Cardiac septum (tissue), 1 donor: Measurements from ENCODE around the gene CCNL2. TPM values are rescaled to one million over a fixed set of nuclear protein-coding genes. Genes with fewer than 3 reads are reported as not detected.
A peak's percentile ranks its signal among the peaks of the same experiment; 100 is the strongest.
"Not testable (repeated sequence)": the region's sequence is repeated elsewhere in the genome, so short reads cannot be mapped to it uniquely, and the experiment has no call there.

ENCODE experiments used
- DNase-seq: peaks from one replicate; pipeline ENCODE4 v3.0.0-alpha.2; 2020; ENCODE audit warnings: low spot score
- intact Hi-C: fragments of 100-400 bp; cut with DNase I; formaldehyde crosslinking; loops from one replicate; pipeline ENCODE4 v1.14.0; 2022
- total RNA-seq: library from RNA; stranded (reverse); fragmentation: NEBNext Ultra II Directional; extraction: Animal tissue kit (Norgen Biotek cat#: 25700); gene quantifications from one replicate; pipeline ENCODE4 v1.2.1, GENCODE V29; 2021
- donor health status: DM: no; HTN: no; CAD: no.

The CCNL2 gene
- total RNA-seq, 1 donor from 2014 or later: 78.6 TPM

DNA sequence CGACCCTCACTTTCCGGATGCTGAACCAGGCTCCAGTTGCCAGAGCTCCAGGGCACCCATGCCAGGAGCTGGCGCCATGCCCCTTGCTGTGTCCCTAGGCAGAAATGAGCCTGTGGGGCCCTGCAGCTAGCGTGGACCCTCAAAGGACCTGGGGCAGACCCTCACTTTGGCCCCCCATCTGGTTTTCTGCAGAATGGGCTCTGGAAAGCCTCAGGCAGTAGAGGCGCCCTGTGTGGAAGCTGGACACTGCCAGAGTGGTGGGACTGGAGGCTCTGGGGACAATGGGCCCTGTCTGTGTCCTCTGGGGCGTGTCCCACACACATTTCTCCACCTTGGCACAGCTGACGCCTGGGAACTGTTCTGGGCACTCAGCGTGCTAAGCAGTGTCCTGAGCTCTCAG is 17.8 kb downstream of the CCNL2 start:
- intact Hi-C loops: no loop called here

DNA sequence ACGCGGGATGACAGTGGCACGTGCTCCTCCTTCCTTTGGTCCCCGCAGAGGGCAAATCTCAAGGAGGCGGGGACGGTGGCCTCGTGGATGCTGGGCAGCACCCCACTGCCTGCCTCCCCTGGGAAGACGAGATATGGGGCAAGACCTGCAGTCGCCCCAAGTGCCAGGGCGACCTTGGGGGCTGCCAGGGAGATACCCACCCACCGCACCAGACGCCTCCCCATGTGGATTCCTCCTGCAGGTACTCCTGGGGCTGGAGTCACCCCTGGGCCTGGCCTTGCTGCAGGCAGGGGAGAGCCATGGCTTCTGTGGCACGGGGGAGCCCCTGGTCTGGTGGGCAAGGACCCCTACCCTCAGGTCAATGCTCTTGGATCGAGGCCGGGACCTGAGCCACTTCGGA is 18.3 kb downstream of the CCNL2 start:
- intact Hi-C loops: no loop called here
- no peak for DNase-seq

More for the DNA sequence above, 17.8 kb downstream of the CCNL2 start:
- DNase-seq: no peak

DNA sequence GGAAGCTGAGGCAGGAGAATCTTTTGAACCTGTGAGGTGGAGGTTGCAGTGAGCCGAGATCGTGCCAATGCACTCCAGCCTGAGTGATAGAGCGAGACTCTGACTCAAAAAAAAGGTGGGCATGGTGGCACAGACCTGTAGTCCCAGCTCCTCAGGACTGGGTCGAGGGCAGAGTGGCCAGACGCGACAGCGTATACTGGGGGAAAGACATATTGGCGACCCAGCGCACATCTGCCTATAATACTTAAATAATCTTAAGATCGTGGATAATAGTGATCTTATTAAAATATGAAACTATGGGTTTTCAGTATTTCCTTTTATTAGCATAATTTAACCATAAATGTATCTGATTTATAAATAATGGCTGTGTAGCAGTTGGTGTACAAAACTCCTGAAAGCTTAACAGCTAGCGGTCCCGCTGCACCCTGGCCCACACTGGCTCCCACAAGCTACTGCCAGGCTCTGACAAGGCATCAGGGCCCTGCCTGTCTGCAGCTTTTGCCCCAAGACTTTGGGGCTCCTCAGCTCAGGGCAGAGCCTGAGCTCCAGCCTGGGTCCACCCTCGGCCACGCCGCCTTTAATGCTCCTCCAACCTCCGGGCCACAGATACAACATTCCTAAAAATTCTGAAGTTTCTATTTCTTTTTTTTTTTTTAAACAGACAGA is 21.5 kb downstream of the CCNL2 start:
- DNase-seq: no peak
- intact Hi-C loops: no loop called here

DNA sequence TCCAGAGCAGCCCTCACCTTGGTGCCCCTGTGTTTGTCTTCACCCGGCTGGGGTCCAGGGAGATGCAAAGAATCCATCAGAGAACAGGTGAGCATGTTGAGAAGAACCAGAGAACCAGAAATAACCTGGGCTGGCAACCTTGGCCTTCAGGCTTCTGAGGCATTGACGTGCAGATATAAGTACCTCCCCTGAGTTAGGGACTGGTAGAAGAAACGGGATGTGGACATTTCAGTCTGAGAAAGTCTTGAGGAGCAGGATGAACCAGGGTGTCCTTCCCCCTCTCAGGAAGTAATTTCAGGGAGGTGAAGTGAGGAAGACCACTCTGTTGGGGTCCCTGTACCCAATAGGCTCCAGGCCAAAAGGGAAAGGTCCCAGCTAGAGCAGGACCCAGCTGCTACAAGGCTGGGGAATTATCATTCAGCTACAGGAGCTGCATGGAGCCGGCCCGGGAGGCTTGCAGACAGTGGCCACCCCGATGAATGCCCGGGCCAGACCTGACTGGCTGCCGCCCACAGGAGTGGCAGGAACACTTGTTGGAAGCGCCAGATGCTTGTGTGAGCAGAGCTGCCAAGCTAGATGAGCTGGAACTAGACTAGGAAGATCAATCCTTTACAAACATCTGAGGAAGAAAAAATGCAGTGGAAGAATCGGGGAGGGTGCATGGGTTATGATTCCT is 22.4 kb downstream of the CCNL2 start:
- DNase-seq: no peak
- intact Hi-C loops: no loop called here

DNA sequence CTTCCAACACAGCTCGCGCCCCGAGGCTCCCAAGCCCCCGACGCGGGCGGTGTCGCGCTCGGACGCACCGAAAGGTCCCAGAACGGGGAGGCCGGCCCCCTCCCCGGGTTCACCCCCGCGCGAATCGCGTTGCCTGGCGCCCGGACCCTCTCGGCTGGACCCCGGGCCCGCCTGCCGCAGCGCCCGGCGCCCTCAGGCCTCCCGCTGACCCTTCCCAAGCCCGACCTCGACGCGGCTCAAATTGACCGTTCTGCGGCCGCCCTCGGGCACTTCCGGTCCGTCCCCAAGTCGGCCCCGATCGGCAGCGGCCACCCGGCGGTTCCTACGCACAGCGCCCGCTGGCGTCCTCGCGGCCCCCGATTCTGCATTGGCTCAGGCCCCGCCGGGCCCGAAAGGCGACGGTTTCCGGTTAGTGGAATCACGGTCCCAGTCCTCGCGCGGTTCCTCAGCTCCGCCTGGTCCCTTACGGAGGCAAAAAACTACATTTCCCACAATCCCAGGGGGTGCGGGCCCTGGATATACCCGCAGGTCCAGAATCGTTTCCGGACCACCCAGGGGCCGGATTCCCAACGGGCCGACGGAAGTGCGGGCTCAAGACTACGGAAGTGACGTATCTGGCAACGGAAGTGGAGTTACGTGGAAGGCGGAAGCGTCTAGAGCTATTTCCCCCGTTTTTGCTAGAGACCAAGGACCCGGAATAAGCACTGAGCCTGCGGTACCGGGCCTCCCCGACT is 24.0 kb downstream of the CCNL2 start, which contains the start of gene AURKAIP1:
Gene AURKAIP1 (minus strand): TSS at position 279 of the 734 bp plus-strand sequence. CDS start 451 bp downstream, outside the sequence.
- intact Hi-C loops: loop anchor here (2.0 to 5.0 kb wide), 3 partner anchors 26 to 253 kb away; partner anchors contain the start of genes DVL1 and MRPL20
- DNase-seq: peak; percentile 98

DNA sequence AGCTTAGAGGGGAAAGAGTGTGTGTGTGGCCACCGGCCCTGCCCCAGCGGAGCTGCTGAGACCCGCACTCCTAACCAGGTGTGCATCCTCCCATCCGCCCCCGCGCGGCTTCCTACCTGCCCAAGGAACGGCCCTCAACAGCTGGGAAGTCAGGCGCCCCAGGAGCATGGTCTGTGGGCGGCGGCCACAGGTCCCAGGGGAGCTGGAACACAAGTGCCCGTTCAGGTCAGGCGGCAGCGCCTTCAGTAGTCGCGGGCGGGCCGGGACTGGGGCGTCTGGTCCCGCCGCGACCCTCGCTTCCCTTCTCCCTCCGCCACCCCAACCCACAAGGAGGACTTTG is 24.6 kb downstream of the CCNL2 start:
- intact Hi-C loops: loop anchor here (2.0 to 5.0 kb wide), 3 partner anchors 26 to 252 kb away; partner anchors contain the start of genes DVL1 and MRPL20
- DNase-seq: no peak

DNA sequence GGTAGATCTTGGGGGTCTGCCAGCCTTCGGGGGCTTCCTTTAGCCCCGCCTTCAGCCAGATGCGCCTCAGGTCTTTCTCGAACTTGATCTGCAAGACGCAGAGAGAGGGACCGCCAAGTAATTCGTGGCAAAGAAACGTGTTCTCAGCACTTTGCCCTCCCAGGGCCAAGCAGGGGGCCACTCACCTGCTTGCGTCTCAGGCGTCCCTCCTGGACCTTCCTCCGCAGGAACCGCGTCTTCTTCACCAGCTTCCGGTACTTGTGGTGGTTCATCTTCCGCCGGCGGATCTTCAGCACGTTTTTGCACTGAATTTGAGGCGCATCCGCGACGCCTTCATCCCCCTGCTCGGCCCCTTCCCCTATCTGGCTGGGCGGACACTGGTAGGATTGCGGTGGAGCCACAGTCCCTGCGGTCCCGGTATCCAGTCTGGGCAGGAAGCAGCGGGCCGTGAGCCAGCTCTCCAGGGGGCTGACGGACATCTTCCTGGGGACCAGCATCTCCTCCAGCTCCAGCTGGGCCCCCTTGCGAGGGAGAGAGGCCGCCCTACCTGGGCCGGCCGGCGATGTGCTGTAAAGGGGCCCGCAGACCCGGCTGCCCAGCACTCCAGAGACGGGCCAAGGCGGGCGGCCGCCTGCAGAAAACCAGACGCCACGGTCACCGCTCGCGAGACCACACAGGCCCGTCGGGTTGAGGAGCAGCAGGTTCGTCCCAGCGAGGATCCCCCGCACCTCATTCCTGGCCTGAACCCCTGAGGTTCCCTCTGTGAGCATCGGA is 25.1 kb downstream of the CCNL2 start:
- intact Hi-C loops: loop anchor here (2.0 to 5.0 kb wide), 3 partner anchors 25 to 252 kb away; partner anchors contain the start of genes DVL1 and MRPL20
- no peak for DNase-seq

DNA sequence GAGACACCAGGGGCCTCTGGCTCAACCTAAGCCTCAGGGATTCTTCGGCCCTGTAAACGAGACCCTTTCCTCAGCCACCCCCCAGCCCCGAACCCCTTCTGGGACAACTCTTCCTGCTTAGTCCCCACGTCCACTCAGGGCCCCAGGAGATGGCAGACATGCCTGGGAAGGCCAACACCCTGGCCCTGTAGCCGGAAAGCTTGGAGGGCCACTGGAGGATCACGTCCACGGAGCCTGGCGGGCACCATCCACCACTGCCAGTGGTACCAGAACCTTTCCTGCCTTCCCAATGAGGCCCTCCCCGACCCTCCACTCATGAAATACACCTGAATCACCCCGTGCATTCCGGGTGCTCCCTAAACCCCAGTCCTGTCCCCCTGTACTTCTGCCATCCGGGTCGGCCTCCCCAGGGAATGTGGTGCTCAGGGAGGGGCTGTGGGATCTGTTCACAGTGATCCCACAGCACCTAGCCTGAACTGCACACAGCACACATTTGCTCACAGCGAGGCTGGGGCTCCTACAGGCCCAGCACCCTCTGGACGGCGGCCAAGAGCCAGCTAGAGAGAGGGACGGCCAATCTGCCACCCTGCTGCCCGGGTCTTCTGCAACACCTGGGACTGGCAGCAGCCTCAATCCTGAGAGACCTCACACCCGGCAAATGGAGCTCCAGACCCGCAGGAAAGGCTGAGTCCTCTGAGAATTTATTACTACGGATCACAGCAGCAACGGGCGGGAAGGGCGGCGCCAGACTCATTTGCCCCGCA is 25.9 kb downstream of the CCNL2 start:
- intact Hi-C loops: loop anchor here (5.0 kb wide), 1 partner anchor 251 kb away; no protein-coding TSS in a partner anchor
- no peak for DNase-seq

DNA sequence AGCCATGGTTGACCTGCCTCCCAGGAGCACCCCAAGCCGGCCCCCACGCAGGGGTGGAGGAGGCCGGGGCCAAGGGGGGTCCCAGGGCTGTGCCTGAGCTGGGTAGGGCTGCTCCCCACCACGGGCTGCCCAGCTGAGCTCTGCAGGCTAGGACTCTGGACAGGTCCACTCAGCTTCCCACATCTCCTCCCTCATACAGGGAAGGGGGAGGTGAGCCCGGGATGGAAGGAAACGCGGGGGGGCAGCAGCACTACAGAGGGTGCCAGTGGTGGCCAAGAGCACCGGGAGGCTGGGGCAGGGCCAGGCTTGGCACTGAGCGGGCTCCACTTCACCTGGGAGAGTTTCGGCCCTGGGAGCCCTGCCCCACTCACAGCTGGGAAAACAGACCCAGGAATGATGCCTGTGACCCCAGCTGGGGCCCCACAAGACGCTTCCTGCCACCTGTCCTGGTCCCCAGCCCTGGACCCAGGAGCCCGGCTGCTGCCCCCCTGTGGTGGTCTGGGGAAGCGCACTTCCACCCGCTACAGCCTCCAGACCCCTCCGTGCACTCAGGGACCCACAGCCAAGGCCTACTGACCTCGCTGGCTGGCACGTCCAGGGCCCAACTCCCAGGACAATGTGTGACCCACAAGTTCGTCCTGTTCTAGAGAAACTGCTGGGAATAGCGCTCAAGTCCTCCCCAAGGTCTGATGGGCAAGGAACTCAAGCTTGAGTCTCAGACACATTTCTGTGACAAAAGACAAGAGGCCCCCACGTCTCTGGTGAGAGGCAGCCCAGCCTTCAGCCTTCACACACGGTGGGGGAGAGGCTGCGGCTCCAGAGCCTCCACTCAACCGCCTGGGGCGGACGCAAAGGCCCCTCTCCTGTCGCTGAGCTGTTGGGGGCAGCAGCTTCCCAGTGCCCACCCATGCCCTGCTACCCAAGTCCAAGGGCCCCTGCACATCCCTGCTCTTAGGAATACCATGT is 27.1 kb downstream of the CCNL2 start:
- no peak for DNase-seq

DNA sequence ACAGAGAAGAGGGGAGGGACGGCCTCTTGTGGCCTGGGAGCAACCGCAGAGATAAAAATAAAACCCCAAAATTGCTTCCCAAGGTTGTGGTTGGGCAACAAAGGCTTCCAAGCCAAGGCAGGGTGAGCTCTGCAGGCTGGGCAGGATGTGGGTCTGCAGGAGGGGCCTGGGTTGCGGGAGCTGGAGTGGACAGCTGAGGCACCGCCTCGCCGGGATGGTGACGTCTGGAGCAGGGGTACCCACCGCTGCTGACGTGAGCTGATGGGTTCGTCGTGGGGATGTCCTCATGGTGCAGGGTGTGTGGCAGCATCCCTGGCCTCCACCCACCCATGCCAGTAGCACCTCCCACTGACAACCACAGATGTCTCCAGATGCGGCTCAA is 27.8 kb downstream of the CCNL2 start:
- DNase-seq: no peak
- intact Hi-C loops: loop anchor here (5.0 kb wide), 1 partner anchor 249 kb away; no protein-coding TSS in a partner anchor

More for the DNA sequence above, 27.1 kb downstream of the CCNL2 start:
- intact Hi-C loops: loop anchor here (5.0 kb wide), 1 partner anchor 250 kb away; no protein-coding TSS in a partner anchor

DNA sequence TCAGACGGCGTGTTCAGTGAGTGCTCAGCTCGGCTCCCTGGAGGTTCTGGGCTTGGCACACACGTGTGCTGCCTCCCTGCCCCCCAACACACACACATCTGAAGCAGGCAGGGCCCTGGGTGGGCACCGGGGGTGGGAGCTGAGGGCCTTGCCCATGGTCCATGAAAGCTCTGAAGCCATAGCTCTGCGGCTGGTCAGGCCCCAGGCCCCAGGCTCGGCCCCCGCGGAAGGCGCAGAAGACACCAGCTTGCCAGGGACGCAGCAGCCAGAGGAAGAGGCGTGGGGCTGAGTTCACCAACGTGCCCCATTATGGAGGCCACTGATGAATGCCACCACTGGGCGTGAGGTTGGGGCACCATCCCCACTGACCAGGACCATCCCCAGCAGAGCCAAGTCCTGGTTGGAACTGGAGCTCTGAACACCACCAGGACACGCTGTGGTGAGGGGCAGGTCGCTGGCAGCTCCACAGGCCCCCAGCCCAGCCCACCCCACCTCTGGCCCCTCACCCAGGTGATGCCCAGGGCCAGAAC is 28.3 kb downstream of the CCNL2 start:
- intact Hi-C loops: loop anchor here (5.0 kb wide), 1 partner anchor 249 kb away; no protein-coding TSS in a partner anchor
- DNase-seq: no peak

DNA sequence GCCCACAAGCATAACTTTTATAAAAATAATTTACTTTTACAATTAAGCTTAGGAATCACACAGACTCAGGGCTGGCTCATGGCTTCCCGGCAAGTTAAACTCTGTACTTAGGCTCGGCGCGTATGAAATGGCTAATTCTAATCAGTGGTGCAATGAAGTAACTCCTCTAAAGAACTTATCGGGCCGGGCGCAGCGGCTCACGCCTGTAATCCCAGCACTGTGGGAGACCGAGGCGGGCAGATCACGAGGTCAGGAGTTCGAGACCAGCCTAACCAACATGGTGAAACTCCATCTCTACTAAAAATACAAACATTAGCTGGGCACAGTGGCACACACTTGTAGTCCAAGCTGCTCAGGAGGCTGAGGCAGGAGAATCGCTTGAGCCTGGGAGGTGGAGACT is 29.0 kb downstream of the CCNL2 start:
- intact Hi-C loops: loop anchor here (5.0 kb wide), 1 partner anchor 248 kb away; no protein-coding TSS in a partner anchor
- not testable (repeated sequence) for DNase-seq

DNA sequence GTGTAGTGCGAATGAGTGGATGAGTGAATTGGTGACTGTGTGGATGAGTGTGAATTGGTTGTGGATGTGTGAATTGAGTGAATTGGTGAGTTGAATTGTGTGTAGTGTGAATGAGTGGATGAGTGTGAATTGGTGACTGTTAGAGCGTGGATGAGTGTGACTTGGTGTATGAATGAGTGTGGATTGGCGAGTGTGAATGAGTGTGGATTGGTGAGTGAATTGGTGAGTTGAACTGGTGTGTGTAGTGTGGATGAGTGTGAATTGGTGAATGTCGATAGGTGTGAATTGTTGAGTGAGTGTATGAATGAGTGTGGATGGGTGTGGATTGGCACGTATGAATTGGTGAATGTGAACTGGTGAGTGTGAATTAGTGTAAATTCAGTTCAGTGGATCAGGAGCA is 31.8 kb downstream of the CCNL2 start:
- no peak for DNase-seq
- intact Hi-C loops: no loop called here

DNA sequence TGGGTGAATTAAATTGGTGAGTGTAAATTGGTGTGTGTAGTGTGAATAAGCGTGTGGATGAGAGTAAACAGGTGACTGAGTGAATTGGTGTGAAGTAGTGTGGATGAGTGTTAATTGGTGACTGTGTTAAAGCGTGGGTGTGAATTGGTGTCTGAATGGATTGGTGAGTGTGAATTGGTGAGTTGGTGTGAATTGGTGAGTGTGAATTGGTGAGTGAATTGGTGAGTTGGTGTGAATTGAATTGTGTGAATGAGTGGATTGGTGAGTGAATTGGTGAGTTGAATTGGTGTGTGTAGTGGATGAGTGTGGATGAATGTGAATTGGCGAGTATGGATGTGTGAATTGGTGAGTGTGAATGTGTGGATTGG is 32.5 kb downstream of the CCNL2 start:
- intact Hi-C loops: no loop called here
- no peak for DNase-seq

DNA sequence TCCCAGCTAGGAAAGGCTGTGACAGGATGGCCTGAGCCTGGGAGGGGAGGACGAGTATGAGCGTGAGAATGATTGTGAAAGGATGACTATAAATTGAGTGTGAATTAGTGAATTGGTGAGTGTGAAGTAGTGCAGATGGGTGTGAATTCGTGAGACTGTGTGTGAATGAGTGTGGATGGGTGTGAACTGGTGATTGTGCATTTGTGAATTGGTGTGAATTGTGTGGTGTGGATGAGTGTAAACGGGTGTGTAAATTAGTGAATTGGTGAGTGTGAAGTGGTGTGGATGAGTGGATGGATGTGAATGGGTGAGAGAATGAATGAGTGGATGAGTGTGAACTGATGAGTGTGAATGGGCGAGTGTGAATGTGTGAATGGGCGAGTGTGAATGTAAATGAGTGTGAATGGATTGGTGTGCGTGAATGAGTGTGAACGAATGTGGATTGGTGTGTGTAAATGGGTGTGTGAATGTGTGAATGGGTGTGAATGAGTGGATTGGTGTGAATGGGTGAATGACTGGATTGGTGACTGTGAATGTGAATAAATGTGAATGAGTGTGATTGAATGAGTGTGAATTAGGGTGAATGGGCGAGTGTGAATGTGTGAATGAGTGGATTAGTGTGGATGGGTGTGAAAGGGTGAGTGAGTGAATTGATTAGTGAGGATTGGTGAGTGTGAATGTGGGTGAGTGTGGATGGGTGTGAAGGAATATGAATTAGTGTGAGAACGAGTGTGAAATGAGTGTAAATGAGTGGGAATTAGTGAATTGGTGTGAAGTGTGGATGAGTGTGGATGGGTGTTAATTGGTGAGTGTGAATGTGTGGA is 33.0 kb downstream of the CCNL2 start:
- no peak for DNase-seq
- intact Hi-C loops: no loop called here

DNA sequence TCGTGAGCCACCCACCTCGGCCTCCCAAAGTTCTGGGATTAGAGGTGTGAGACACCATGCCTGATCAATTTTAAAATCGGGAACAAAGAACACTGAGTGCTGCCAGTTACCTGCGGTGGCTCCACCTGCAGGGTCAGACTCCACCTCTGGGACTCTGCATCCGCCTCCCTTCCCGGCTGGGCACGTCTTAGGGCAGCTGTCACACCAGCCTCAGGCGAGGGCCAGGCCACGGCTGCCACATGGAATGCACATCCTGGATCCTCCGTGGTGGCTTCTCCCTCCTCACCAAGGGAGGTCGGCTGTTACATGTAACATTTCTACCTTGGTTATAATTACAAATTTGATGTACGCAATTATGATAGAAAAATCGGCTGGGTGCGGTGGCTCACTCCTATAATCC is 34.9 kb downstream of the CCNL2 start:
- intact Hi-C loops: no loop called here
- no peak for DNase-seq
